Liver (tissue), 9 donors: ENCODE data around the gene C16orf74. TPM values are rescaled to one million over a fixed set of nuclear protein-coding genes. Genes with fewer than 3 reads are reported as not detected.

Experiments used
- DNase-seq: peaks from one replicate; pipeline ENCODE4 v3.0.0-alpha.2; 2017; ENCODE audit warnings: low spot score
- H3K27ac ChIP-seq, 2 donors: one replicate each; pipeline ENCODE4 v1.7.0; 2013; ENCODE audit warnings: inconsistent platforms in 2 of 2, low read length in 2 of 2, control low read depth in 1 of 2, low read depth in 1 of 2, mild to moderate bottlenecking in 1 of 2
- H3K27me3 ChIP-seq, 4 donors: one replicate each; pipeline versions ENCODE4 v1.6.1 to v1.7.0; 2013; ENCODE audit warnings: low read length in 3 of 4, inconsistent platforms in 1 of 4, mild to moderate bottlenecking in 1 of 4, moderate library complexity in 1 of 4; ENCODE audit not compliant: control insufficient read depth in 4 of 4, insufficient read depth in 4 of 4
- H3K36me3 ChIP-seq, 4 donors: one replicate each; pipeline versions ENCODE4 v1.6.1 to v1.7.0; 2013; ENCODE audit warnings: low read length in 3 of 4, mild to moderate bottlenecking in 3 of 4, low read depth in 1 of 4, moderate library complexity in 1 of 4; ENCODE audit not compliant: control insufficient read depth in 4 of 4, insufficient read depth in 3 of 4
- H3K4me1 ChIP-seq, 4 donors: one replicate each; pipeline versions ENCODE4 v1.6.1 to v1.7.0; 2013; ENCODE audit warnings: low read length in 3 of 4, mild to moderate bottlenecking in 3 of 4, moderate library complexity in 1 of 4; ENCODE audit not compliant: control insufficient read depth in 4 of 4, insufficient read depth in 4 of 4
- H3K4me3 ChIP-seq, 3 donors: one replicate each; pipeline versions ENCODE4 v1.6.1 to v1.7.0; 2013; ENCODE audit warnings: low read length in 3 of 3, control low read depth in 1 of 3, low read depth in 1 of 3, mild to moderate bottlenecking in 1 of 3
- H3K9ac ChIP-seq, 2 donors: one replicate each; pipeline ENCODE4 v1.7.0; 2013; ENCODE audit warnings: low read length in 2 of 2, mild to moderate bottlenecking in 2 of 2, moderate library complexity in 2 of 2, control low read depth in 1 of 2, low read depth in 1 of 2
- H3K9me3 ChIP-seq, 4 donors: one replicate each; pipeline versions ENCODE4 v1.6.1 to v1.7.0; 2013; ENCODE audit warnings: low read length in 3 of 4; ENCODE audit not compliant: control insufficient read depth in 4 of 4
- EGR1 ChIP-seq, 2 donors: IDR thresholded peaks; 2 replicates each; pipeline ENCODE4 v1.6.1; 2016 to 2018; ENCODE audit warnings: antibody characterized with exemption in 2 of 2, low read depth in 2 of 2
- FOXA2 ChIP-seq: IDR thresholded peaks from 2 replicates; pipeline ENCODE4 v1.6.1; 2016; ENCODE audit warnings: antibody characterized with exemption
- GABPA ChIP-seq, 2 donors: IDR thresholded peaks in 1 of 2; conservative IDR thresholded peaks in 1 of 2; 2 replicates each; pipeline ENCODE4 v1.6.1; 2016; ENCODE audit warnings: antibody characterized with exemption in 2 of 2, mild to moderate bottlenecking in 1 of 2, moderate library complexity in 1 of 2
- JUND ChIP-seq, 2 donors: IDR thresholded peaks; 2 replicates each; pipeline ENCODE4 v1.6.1; 2016; ENCODE audit warnings: antibody characterized with exemption in 2 of 2
- NR2F2 ChIP-seq: IDR thresholded peaks from 2 replicates; pipeline ENCODE4 v1.6.1; 2016; ENCODE audit warnings: antibody characterized with exemption
- RAD21 ChIP-seq, 2 donors: IDR thresholded peaks; 2 replicates each; pipeline ENCODE4 v1.6.1; 2016; ENCODE audit warnings: antibody characterized with exemption in 2 of 2, mild to moderate bottlenecking in 2 of 2
- REST ChIP-seq: IDR thresholded peaks from 2 replicates; pipeline ENCODE4 v1.6.1; 2016; ENCODE audit warnings: antibody characterized with exemption, mild to moderate bottlenecking
- RXRA ChIP-seq, 2 donors: IDR thresholded peaks; 2 replicates each; pipeline ENCODE4 v1.6.1; 2017 to 2018; ENCODE audit warnings: antibody characterized with exemption in 2 of 2, mild to moderate bottlenecking in 1 of 2
- SP1 ChIP-seq: IDR thresholded peaks from 2 replicates; pipeline ENCODE4 v1.6.1; 2018; ENCODE audit warnings: antibody characterized with exemption, mild to moderate bottlenecking
- TAF1 ChIP-seq: conservative IDR thresholded peaks from 2 replicates; pipeline ENCODE4 v1.6.1; 2016; ENCODE audit warnings: antibody characterized with exemption, mild to moderate bottlenecking
- YY1 ChIP-seq: IDR thresholded peaks from 2 replicates; pipeline ENCODE4 v1.6.1; 2016; ENCODE audit warnings: antibody characterized with exemption, mild to moderate bottlenecking
- WGBS: extraction: QIAGEN DNeasy Blood & Tissue Kit; methylation state at CpG from one replicate; pipeline ENCODE4 v1.1.7; 2013; 5-methylcytosine and 5-hydroxymethylcytosine counted together
- polyA plus RNA-seq, 2 donors: library from polyadenylated mRNA; stranded (reverse) in 1 of 2; unstranded in 1 of 2; fragments of 200-250 nt in 1 of 2; fragments of >200 nt in 1 of 2; fragmentation: Nextera tagmentation in 1 of 2; extraction: Ambion mirVana in 1 of 2; gene quantifications; one replicate each; pipeline versions ENCODE4 v1.2.1 to v1.2.3, GENCODE V29; 2013 to 2015
- total RNA-seq, 2 donors: library from RNA; depleted of rRNA; stranded (reverse); fragments of >200 nt; gene quantifications; one replicate each; pipeline ENCODE4 v1.2.3, GENCODE V29; 2014
- TF ChIP-seq, protein P1 (sequence below): IDR thresholded peaks from 2 replicates; pipeline ENCODE4 v1.6.1; 2016; ENCODE audit warnings: antibody characterized with exemption
- TF ChIP-seq, protein P2 (sequence below): IDR thresholded peaks from 2 replicates; pipeline ENCODE4 v1.6.1; 2016; ENCODE audit warnings: antibody characterized with exemption
- TF ChIP-seq, protein P3 (sequence below): fragments of 150-350 bp; IDR thresholded peaks from 2 replicates; pipeline ENCODE4 v1.5.1; 2017; ENCODE audit warnings: improper control_type of control experiment, low read depth, low read length; ENCODE audit not compliant: missing input control
- donor health status: healthy.
- donor health status: healthy.
- donor health status: healthy.
- donor health status: healthy.
- donor health status: healthy.

Gene C16orf74
- total and polyA plus RNA-seq, 4 donors: 0.37 to 0.75 (median 0.43) TPM

DNA sequence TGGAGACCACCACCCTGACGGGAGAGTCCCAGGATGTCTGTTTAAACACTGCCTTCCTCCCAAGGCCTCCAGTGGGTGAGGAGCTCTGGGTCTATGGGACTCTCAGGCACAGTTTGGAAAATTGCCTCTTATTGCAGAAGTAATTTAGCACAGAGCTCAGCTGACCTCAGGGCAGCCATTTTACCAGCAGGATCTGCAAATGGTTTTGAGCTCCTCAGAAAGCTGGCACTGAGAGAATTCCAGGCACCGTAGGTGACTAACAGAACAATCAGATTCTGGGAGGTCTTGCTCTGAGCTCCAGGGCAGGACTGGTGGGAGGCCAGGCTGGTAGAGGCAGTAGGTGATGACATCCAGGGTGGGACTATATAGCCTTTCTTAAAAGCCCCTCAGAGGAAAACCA, 17.3 kb upstream of the C16orf74 start:
- 67% methylated on average over 2 of the region's 2 CpGs for WGBS
- TF ChIP-seq REST (no peak), GABPA (IDR thresholded peaks at IDR 0.05 in 1 of 2, conservative IDR thresholded peaks at IDR 0.05 in 1 of 2) (no peak), RXRA (IDR thresholded peaks at IDR 0.05) (no peak), YY1 (no peak), NR2F2 (no peak), TAF1 (no peak), FOXA2 (no peak), JUND (IDR thresholded peaks at IDR 0.05) (no peak), RAD21 (IDR thresholded peaks at IDR 0.05) (no peak)
- TF ChIP-seq, protein P1, sequence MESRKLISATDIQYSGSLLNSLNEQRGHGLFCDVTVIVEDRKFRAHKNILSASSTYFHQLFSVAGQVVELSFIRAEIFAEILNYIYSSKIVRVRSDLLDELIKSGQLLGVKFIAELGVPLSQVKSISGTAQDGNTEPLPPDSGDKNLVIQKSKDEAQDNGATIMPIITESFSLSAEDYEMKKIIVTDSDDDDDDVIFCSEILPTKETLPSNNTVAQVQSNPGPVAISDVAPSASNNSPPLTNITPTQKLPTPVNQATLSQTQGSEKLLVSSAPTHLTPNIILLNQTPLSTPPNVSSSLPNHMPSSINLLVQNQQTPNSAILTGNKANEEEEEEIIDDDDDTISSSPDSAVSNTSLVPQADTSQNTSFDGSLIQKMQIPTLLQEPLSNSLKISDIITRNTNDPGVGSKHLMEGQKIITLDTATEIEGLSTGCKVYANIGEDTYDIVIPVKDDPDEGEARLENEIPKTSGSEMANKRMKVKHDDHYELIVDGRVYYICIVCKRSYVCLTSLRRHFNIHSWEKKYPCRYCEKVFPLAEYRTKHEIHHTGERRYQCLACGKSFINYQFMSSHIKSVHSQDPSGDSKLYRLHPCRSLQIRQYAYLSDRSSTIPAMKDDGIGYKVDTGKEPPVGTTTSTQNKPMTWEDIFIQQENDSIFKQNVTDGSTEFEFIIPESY: no peak
- TF ChIP-seq, protein P2, sequence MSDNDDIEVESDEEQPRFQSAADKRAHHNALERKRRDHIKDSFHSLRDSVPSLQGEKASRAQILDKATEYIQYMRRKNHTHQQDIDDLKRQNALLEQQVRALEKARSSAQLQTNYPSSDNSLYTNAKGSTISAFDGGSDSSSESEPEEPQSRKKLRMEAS: no peak
- TF ChIP-seq, protein P3, sequence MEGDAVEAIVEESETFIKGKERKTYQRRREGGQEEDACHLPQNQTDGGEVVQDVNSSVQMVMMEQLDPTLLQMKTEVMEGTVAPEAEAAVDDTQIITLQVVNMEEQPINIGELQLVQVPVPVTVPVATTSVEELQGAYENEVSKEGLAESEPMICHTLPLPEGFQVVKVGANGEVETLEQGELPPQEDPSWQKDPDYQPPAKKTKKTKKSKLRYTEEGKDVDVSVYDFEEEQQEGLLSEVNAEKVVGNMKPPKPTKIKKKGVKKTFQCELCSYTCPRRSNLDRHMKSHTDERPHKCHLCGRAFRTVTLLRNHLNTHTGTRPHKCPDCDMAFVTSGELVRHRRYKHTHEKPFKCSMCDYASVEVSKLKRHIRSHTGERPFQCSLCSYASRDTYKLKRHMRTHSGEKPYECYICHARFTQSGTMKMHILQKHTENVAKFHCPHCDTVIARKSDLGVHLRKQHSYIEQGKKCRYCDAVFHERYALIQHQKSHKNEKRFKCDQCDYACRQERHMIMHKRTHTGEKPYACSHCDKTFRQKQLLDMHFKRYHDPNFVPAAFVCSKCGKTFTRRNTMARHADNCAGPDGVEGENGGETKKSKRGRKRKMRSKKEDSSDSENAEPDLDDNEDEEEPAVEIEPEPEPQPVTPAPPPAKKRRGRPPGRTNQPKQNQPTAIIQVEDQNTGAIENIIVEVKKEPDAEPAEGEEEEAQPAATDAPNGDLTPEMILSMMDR: no peak

DNA sequence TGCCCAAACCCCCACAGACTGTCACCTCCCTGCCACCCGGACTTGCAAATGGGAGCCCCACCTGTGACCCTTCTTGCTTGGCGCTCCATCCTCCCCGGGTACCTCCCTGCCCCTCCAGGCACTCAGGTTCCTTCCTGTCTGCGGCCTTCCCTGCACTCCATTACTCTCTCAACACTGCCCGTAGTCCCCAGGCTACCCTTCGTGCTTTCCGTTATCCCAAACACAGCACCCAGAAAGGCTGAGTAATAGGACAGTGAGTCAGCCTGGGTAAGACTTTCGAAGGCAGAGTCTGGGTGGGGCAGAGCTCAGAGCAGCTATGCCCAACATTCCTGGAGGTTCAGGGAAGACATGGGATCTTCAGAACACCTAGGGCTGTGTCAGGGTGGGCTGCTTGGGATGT, 16.6 kb upstream of the C16orf74 start:
- Histone ChIP-seq H3K4me3 (no peak overlapping the region), H3K9me3 (no peaks in the 10 kb centered on the region), H3K36me3 (peaks cover 0 to 3% (median 0%) of the 10 kb centered on the region in 4 donors), H3K9ac (no peak overlapping the region), H3K27me3 (no peaks in the 10 kb centered on the region), H3K27ac (no peak overlapping the region), H3K4me1 (no peaks in the 10 kb centered on the region)
- DNase-seq: no peak
- WGBS: 82% methylated on average over 8 of the region's 8 CpGs
- TF ChIP-seq FOXA2 (no peak), NR2F2 (no peak), EGR1 (IDR thresholded peaks at IDR 0.05; ENCODE audit: low read depth in 2 of 2) (no peak), GABPA (IDR thresholded peaks at IDR 0.05 in 1 of 2, conservative IDR thresholded peaks at IDR 0.05 in 1 of 2) (no peak), JUND (IDR thresholded peaks at IDR 0.05) (no peak), TAF1 (no peak), SP1 (no peak), REST (no peak), YY1 (no peak)
- TF ChIP-seq, protein P1: no peak
- TF ChIP-seq, protein P3: no peak
- TF ChIP-seq, protein P2: no peak

More for the DNA sequence above, 17.3 kb upstream of the C16orf74 start:
- Histone ChIP-seq H3K4me1 (no peaks in the 10 kb centered on the region), H3K27ac (no peak overlapping the region), H3K9ac (no peak overlapping the region), H3K4me3 (no peak overlapping the region), H3K36me3 (peaks cover 0 to 3% (median 0%) of the 10 kb centered on the region in 4 donors), H3K27me3 (no peaks in the 10 kb centered on the region), H3K9me3 (no peaks in the 10 kb centered on the region)
- DNase-seq: no peak
